Measurements from ENCODE around the gene ABAT.

DNA sequence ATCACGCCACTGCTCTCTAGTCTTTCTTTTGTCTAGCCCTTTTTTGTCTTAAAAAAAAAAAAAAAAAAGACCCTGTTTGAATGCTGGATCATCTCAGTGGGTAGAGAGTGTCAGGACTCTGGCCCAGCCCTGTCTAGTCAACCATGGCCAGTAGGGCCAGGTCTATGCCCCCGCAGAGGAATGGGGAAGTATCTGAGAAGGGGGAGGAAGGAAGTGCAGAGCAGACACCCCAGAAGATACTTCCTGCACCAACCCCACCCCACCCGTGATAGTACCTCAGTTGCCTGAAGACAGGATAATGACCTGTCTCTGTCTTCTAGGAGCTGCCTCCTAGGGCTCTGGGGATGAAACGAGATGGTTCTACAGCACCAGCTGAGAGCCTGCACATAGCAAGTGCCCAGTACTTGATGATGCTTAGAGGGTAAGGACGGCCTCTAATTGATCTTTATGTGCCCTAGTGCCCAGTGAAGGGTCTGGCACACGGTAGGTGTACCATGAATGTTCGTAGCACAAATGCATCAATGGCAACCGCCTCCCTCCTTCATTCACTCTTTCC lies 55.4 kb downstream of the ABAT start:
- TF ChIP-seq, protein P1, sequence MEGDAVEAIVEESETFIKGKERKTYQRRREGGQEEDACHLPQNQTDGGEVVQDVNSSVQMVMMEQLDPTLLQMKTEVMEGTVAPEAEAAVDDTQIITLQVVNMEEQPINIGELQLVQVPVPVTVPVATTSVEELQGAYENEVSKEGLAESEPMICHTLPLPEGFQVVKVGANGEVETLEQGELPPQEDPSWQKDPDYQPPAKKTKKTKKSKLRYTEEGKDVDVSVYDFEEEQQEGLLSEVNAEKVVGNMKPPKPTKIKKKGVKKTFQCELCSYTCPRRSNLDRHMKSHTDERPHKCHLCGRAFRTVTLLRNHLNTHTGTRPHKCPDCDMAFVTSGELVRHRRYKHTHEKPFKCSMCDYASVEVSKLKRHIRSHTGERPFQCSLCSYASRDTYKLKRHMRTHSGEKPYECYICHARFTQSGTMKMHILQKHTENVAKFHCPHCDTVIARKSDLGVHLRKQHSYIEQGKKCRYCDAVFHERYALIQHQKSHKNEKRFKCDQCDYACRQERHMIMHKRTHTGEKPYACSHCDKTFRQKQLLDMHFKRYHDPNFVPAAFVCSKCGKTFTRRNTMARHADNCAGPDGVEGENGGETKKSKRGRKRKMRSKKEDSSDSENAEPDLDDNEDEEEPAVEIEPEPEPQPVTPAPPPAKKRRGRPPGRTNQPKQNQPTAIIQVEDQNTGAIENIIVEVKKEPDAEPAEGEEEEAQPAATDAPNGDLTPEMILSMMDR (IDR thresholded peaks at IDR 0.05): no peak
- no peak for TF ChIP-seq ZFX (IDR thresholded peaks at IDR 0.05; ENCODE audit: borderline replicate concordance)
